D341Med (cell line): ENCODE data around the gene S100Z.
"Not testable (repeated sequence)": the region's sequence is repeated elsewhere in the genome, so short reads cannot be mapped to it uniquely, and the experiment has no call there.

ENCODE experiments used
- DNase-seq: peaks from one replicate; pipeline ENCODE4 v3.0.0; 2012; ENCODE audit warnings: low spot score

S100Z gene

GRCh38 chr5:76874088-76874581, 24.3 kb downstream of the S100Z start:
- DNase-seq = no peak

- no peak for DNase-seq
These were observed 39.0 kb downstream of the S100Z start for GRCh38 chr5:76888733-76889300.

- DNase-seq = no peak
These were observed 43.5 kb downstream of the S100Z start for GRCh38 chr5:76893294-76893693.

- DNase-seq = no peak
These were observed 46.4 kb downstream of the S100Z start for GRCh38 chr5:76896196-76896595.

- DNase-seq = no peak
These were observed 51.7 kb downstream of the S100Z start for GRCh38 chr5:76901522-76901921.

GRCh38 chr5:76908166-76908565, 58.4 kb downstream of the S100Z start:
- DNase-seq = no peak

- not testable (repeated sequence) for DNase-seq
These were observed 60.6 kb downstream of the S100Z start for GRCh38 chr5:76910344-76910933.

GRCh38 chr5:76914671-76915070, 64.9 kb downstream of the S100Z start:
- not testable (repeated sequence) for DNase-seq

GRCh38 chr5:76918539-76918938, 68.7 kb downstream of the S100Z start:
- DNase-seq = no peak

- no peak for DNase-seq
These were observed 70.7 kb downstream of the S100Z start for GRCh38 chr5:76920491-76920890.

- no peak for DNase-seq
These were observed 76.7 kb downstream of the S100Z start for GRCh38 chr5:76926329-76927105.

- no peak for DNase-seq
These were observed 78.1 kb downstream of the S100Z start for GRCh38 chr5:76927961-76928360.

- no peak for DNase-seq
These were observed 80.3 kb downstream of the S100Z start for GRCh38 chr5:76930083-76930482.

GRCh38 chr5:76938177-76938576, 88.4 kb downstream of the S100Z start:
- no peak for DNase-seq

- no peak for DNase-seq
These were observed 91.2 kb downstream of the S100Z start for GRCh38 chr5:76941000-76941399.

GRCh38 chr5:76941442-76941841, 91.6 kb downstream of the S100Z start:
- no peak for DNase-seq

GRCh38 chr5:76942581-76942980, 92.8 kb downstream of the S100Z start:
- DNase-seq = no peak

GRCh38 chr5:76943006-76943405, 93.2 kb downstream of the S100Z start:
- DNase-seq = no peak

GRCh38 chr5:76944638-76945037, 94.8 kb downstream of the S100Z start:
- no peak for DNase-seq

- not testable (repeated sequence) for DNase-seq
These were observed 95.4 kb downstream of the S100Z start for GRCh38 chr5:76945238-76945637.

- no peak for DNase-seq
These were observed 96.3 kb downstream of the S100Z start for GRCh38 chr5:76946090-76946489.

GRCh38 chr5:76947082-76947503, 97.3 kb downstream of the S100Z start:
- DNase-seq = no peak
